ENCODE results near the gene MIER2. TPM values are rescaled to one million over a fixed set of nuclear protein-coding genes. Genes with fewer than 3 reads are reported as not detected.

The MIER2 gene
- total and polyA plus RNA-seq, 10 donors, result 19.2 to 66.5 (median 30.7) TPM

GRCh38 chr19:281156-281853 is 63.3 kb downstream of the MIER2 start:
- TF ChIP-seq, protein P1, sequence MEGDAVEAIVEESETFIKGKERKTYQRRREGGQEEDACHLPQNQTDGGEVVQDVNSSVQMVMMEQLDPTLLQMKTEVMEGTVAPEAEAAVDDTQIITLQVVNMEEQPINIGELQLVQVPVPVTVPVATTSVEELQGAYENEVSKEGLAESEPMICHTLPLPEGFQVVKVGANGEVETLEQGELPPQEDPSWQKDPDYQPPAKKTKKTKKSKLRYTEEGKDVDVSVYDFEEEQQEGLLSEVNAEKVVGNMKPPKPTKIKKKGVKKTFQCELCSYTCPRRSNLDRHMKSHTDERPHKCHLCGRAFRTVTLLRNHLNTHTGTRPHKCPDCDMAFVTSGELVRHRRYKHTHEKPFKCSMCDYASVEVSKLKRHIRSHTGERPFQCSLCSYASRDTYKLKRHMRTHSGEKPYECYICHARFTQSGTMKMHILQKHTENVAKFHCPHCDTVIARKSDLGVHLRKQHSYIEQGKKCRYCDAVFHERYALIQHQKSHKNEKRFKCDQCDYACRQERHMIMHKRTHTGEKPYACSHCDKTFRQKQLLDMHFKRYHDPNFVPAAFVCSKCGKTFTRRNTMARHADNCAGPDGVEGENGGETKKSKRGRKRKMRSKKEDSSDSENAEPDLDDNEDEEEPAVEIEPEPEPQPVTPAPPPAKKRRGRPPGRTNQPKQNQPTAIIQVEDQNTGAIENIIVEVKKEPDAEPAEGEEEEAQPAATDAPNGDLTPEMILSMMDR (IDR thresholded peaks at IDR 0.05 in 8 of 11, conservative IDR thresholded peaks at IDR 0.05 in 3 of 11), result no peak
- TF ChIP-seq POLR2A (IDR thresholded peaks at IDR 0.05) (no peak), POLR2AphosphoS5 (IDR thresholded peaks at IDR 0.05) (no peak)
- Histone ChIP-seq H3K27ac (no peak overlapping the region), H3K4me1 (no peaks in the 10 kb centered on the region), H3K4me3 (no peak overlapping the region), H3K27me3 (replicated peaks in 1 of 7) (peaks cover 0 to 60% (median 7%) of the 10 kb centered on the region in 7 donors), H3K9me3 (no peaks in the 10 kb centered on the region), H3K36me3 (peaks cover 0 to 11% (median 0%) of the 10 kb centered on the region in 6 donors)
- WGBS, 5 donors, result 77 to 83% (median 82%) methylated on average over 16 of the region's 16 CpGs
- DNase-seq, result no peak
- intact Hi-C loops (cut with DNase I; ENCODE audit: low total_unique reads), result no loop called here

- H3K4me1 ChIP-seq, result no peaks in the 10 kb centered on the region
- TF ChIP-seq POLR2AphosphoS5 (IDR thresholded peaks at IDR 0.05) (no peak), POLR2A (IDR thresholded peaks at IDR 0.05) (no peak)
- TF ChIP-seq, protein P1 (IDR thresholded peaks at IDR 0.05 in 8 of 11, conservative IDR thresholded peaks at IDR 0.05 in 3 of 11), result no peak
- intact Hi-C loops (cut with DNase I; ENCODE audit: low total_unique reads), result no loop called here
- DNase-seq, result no peak
- H3K4me3 ChIP-seq, result no peak overlapping the region
- peaks cover 0 to 11% (median 0%) of the 10 kb centered on the region in 6 donors for H3K36me3 ChIP-seq
- peaks cover 0 to 61% (median 7%) of the 10 kb centered on the region in 7 donors for H3K27me3 ChIP-seq (replicated peaks in 1 of 7)
- 68 to 77% (median 74%) methylated on average over 9 to 12 of the region's 12 CpGs for WGBS, 5 donors
- H3K9me3 ChIP-seq, result no peaks in the 10 kb centered on the region
- no peak overlapping the region for H3K27ac ChIP-seq
Measured at GRCh38 chr19:280541-281009, 64.0 kb downstream of the MIER2 start.

DNA sequence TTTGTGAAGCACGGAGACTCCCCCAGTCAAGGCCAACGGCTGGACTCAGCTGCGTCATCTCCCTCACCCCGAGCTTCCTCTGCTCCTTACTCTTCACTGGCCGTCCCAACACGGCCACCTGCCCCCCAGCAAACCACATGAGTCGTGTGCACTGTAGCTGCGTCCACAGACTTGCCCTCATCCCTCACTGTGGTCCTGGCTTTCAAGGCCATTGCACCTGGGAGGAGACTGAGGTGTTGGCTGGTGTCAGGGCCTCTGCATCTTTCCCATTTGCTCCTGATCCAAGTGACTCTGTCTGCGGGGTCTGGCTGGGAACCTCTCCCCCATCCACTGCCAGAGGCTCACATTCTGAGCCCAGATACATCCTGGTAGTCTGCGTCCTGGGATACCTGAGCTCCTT is 64.9 kb downstream of the MIER2 start:
- H3K4me3 ChIP-seq, result no peak overlapping the region
- DNase-seq, result no peak
- no peak for TF ChIP-seq POLR2A (IDR thresholded peaks at IDR 0.05)
- TF ChIP-seq, protein P1 (IDR thresholded peaks at IDR 0.05 in 8 of 11, conservative IDR thresholded peaks at IDR 0.05 in 3 of 11), result no peak
- TF ChIP-seq POLR2AphosphoS5 (IDR thresholded peaks at IDR 0.05), result no peak
- H3K9me3 ChIP-seq, result no peaks in the 10 kb centered on the region
- whole genome bisulfite sequencing, 5 donors, result 70 to 87% (median 79%) methylated on average over 10 of the region's 10 CpGs
- peaks cover 0 to 71% (median 7%) of the 10 kb centered on the region in 7 donors for H3K27me3 ChIP-seq (replicated peaks in 1 of 7)
- no peak overlapping the region for H3K27ac ChIP-seq
- no peaks in the 10 kb centered on the region for H3K4me1 ChIP-seq
- intact Hi-C loops (cut with DNase I; ENCODE audit: low total_unique reads), result no loop called here
- H3K36me3 ChIP-seq, result peaks cover 0 to 11% (median 0%) of the 10 kb centered on the region in 6 donors

DNA sequence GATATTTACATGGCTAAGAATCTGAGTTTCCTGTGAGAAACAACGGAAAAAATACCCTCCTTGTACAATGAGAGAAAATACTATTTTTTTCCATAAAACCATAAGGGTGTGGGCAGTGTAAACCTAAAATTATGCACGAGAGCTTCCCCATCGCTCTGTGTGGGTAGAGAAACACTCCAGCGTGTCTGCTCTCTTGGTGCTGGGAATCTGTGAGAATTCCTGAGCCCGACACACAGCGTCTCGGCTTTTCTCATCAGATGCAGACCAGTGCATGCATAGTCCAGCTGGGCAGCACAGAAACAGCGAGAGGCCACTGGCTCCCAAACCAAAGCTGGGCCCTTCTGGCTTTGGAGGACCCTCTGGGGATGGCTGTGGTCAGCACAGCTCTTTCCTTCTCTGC is 65.4 kb downstream of the MIER2 start:
- Histone ChIP-seq H3K9me3 (no peaks in the 10 kb centered on the region), H3K27me3 (replicated peaks in 1 of 7) (peaks cover 0 to 73% (median 7%) of the 10 kb centered on the region in 7 donors), H3K27ac (no peak overlapping the region), H3K4me3 (no peak overlapping the region), H3K36me3 (peaks cover 0 to 11% (median 0%) of the 10 kb centered on the region in 6 donors), H3K4me1 (no peaks in the 10 kb centered on the region)
- intact Hi-C loops (cut with DNase I; ENCODE audit: low total_unique reads), result no loop called here
- DNase-seq, result no peak
- 80 to 86% (median 83%) methylated on average over 8 of the region's 8 CpGs for WGBS, 5 donors
- TF ChIP-seq POLR2AphosphoS5 (IDR thresholded peaks at IDR 0.05) (no peak), POLR2A (IDR thresholded peaks at IDR 0.05) (no peak)
- TF ChIP-seq, protein P1 (IDR thresholded peaks at IDR 0.05 in 8 of 11, conservative IDR thresholded peaks at IDR 0.05 in 3 of 11), result no peak
